Measurements from ENCODE around the gene HAUS8. TPM values are rescaled to one million over a fixed set of nuclear protein-coding genes. Genes with fewer than 3 reads are reported as not detected.

The HAUS8 gene
- total and polyA plus RNA-seq, 10 of the 15 experiments (the other 5 are each of a cell fraction or from before 2014, with no cell fraction given): 22.7 to 43.9 (median 34.4) TPM

- TF ChIP-seq ZNF687 (IDR thresholded peaks at IDR 0.05) (no peak), ZBTB33 (IDR thresholded peaks at IDR 0.05) (no peak), POLR2AphosphoS2 (IDR thresholded peaks at IDR 0.05; ENCODE audit: low read depth, low read length) (no peak), NFXL1 (IDR thresholded peaks at IDR 0.05; ENCODE audit: borderline replicate concordance) (no peak), KLF5 (IDR thresholded peaks at IDR 0.05; ENCODE audit: partially characterized antibody) (no peak), ZNF24 (IDR thresholded peaks at IDR 0.05) (no peak), MTA2 (IDR thresholded peaks at IDR 0.05; ENCODE audit: low read depth) (0 out of 2 replicates have a peak, but pooled peaks have one; percentile 8), USF2 (IDR thresholded peaks at IDR 0.05; ENCODE audit: borderline replicate concordance, low read depth, low read length) (no peak), CREB1 (IDR thresholded peaks at IDR 0.05; ENCODE audit: low read depth) (0 out of 2 replicates have a peak, but pooled peaks have one; percentile 31), RELB (IDR thresholded peaks at IDR 0.05; ENCODE audit: low read depth) (0 out of 2 replicates have a peak, but pooled peaks have one; percentile 13), SUZ12 (IDR thresholded peaks at IDR 0.05; ENCODE audit: unreplicated experiment) (no peak), CTCF (IDR thresholded peaks at IDR 0.05 in 2 of 3, conservative IDR thresholded peaks at IDR 0.05 in 1 of 3; ENCODE audit: control insufficient read depth in 2 of 3, extremely low read depth in 1 of 3, insufficient read depth in 1 of 3, low read depth in 3 of 3, low read length in 3 of 3) (0 out of 6 replicates have a peak, but pooled peaks of 1 of the 3 experiments have one; percentile 2), HDGF (IDR thresholded peaks at IDR 0.05) (peak; percentile 71; the same call in 1 of the 2 replicates)
Observed at GRCh38 chr19:17075864-17076542, 751 bp upstream of the HAUS8 start (continued).
